Choroid plexus epithelial cell (primary cell): Measurements from ENCODE around the gene PCDHB5.

Experiments
- DNase-seq: peaks from one replicate; pipeline ENCODE4 v3.0.0-alpha.2; 2010; ENCODE audit warnings: low read depth
- H3K4me3 ChIP-seq: 2 replicates; pipeline ENCODE4 v1.5.1; 2011; ENCODE audit warnings: low read depth, mild to moderate bottlenecking, control low read depth, low read length, moderate library complexity
- TF ChIP-seq, protein P1 (sequence below): conservative IDR thresholded peaks from 2 replicates; pipeline ENCODE4 v1.5.1; 2011; ENCODE audit warnings: low read depth, mild to moderate bottlenecking, control low read depth, inconsistent platforms, low read length, moderate library complexity

Gene PCDHB5

DNA sequence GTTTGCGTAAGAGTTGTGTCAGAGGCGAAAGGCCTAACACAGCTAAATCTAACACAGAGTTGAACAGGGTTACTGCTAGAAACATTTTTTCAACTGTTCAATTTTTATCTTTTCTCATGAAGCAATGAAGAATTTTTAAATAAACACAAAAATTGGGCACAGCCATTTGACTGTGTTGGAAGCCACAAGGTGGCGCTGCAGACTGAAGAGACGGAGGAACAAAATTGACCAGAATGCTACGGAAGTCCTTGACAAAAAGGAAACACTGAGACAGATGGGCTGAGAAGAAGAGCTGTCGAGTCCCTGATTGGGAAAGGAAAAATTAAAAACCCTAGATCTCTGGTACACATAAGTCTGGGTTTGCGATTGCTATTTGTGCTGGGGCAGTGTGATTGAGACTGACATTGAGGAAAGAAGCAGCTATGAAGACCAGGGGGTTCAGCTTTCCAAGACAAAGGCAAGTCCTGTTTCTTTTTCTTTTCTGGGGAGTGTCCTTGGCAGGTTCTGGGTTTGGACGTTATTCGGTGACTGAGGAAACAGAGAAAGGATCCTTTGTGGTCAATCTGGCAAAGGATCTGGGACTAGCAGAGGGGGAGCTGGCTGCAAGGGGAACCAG, 52.0 kb downstream of the PCDHB5 start, which contains the start of gene PCDHB9:
PCDHB9 (plus strand) TSS at position 265 of the 616 bp plus-strand sequence; CDS start at position 423, 158 bp downstream.
- TF ChIP-seq, protein P1, sequence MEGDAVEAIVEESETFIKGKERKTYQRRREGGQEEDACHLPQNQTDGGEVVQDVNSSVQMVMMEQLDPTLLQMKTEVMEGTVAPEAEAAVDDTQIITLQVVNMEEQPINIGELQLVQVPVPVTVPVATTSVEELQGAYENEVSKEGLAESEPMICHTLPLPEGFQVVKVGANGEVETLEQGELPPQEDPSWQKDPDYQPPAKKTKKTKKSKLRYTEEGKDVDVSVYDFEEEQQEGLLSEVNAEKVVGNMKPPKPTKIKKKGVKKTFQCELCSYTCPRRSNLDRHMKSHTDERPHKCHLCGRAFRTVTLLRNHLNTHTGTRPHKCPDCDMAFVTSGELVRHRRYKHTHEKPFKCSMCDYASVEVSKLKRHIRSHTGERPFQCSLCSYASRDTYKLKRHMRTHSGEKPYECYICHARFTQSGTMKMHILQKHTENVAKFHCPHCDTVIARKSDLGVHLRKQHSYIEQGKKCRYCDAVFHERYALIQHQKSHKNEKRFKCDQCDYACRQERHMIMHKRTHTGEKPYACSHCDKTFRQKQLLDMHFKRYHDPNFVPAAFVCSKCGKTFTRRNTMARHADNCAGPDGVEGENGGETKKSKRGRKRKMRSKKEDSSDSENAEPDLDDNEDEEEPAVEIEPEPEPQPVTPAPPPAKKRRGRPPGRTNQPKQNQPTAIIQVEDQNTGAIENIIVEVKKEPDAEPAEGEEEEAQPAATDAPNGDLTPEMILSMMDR: peak; percentile 30
- no peak within 1 kb of the TSS for H3K4me3 ChIP-seq
- peak; percentile 11 for DNase-seq
